Upper lobe of left lung (tissue), 6 donors: ENCODE data around the gene MEGF11. TPM values are rescaled to one million over a fixed set of nuclear protein-coding genes. Genes with fewer than 3 reads are reported as not detected.

Experiments used
- ATAC-seq, 2 donors: fragments of 200-7000 bp; cut with Tn5 transposase; one replicate each; pipeline ENCODE4 v1.9.1; 2022; ENCODE audit warnings: mild to moderate bottlenecking in 2 of 2, moderate library complexity in 2 of 2; ENCODE audit not compliant: low FRiP score in 2 of 2
- DNase-seq, 2 donors: peaks; one replicate each; pipeline ENCODE4 v3.0.0-alpha.2; 2019 to 2020
- H3K27ac ChIP-seq, 4 donors: fragments of 200-600 bp; sonication (generic); one replicate each; pipeline ENCODE4 v1.5.1; 2016 to 2019
- H3K27me3 ChIP-seq, 4 donors: fragments of 200-600 bp; sonication (generic); one replicate each; pipeline ENCODE4 v1.5.1; 2017 to 2019
- H3K36me3 ChIP-seq, 4 donors: fragments of 200-600 bp; sonication (generic); one replicate each; pipeline ENCODE4 v1.5.1; 2016 to 2019
- H3K4me1 ChIP-seq, 4 donors: fragments of 200-600 bp; sonication (generic); one replicate each; pipeline ENCODE4 v1.5.1; 2018 to 2019
- H3K4me3 ChIP-seq, 4 donors: fragments of 200-600 bp; sonication (generic); one replicate each; pipeline ENCODE4 v1.5.1; 2017 to 2019; ENCODE audit warnings: mild to moderate bottlenecking in 2 of 4, moderate library complexity in 1 of 4
- H3K9me3 ChIP-seq, 4 donors: fragments of 200-600 bp; sonication (generic); one replicate each; pipeline ENCODE4 v1.5.1; 2018 to 2019
- CTCF ChIP-seq, 6 experiments: fragments of 450-650 bp in 4 of 6; fragments of 200-600 bp in 2 of 6; sonication (generic) in 2 of 6; IDR thresholded peaks; one replicate each; pipeline ENCODE4 v1.5.1; 2016 to 2019; ENCODE audit warnings: antibody characterized with exemption in 6 of 6
- EP300 ChIP-seq, 4 donors: sonication (generic); formaldehyde crosslinking; IDR thresholded peaks; one replicate each; pipeline ENCODE4 v1.5.1; 2017; ENCODE audit warnings: antibody characterized with exemption in 4 of 4, control low read depth in 2 of 4
- POLR2A ChIP-seq, 4 donors: fragments of 450-650 bp; IDR thresholded peaks; one replicate each; pipeline ENCODE4 v1.5.1; 2016 to 2017; ENCODE audit warnings: antibody characterized with exemption in 4 of 4, mild to moderate bottlenecking in 2 of 4
- POLR2AphosphoS5 ChIP-seq, 2 donors: sonication (generic); formaldehyde crosslinking; IDR thresholded peaks; one replicate each; pipeline ENCODE4 v1.5.1; 2017; ENCODE audit warnings: antibody characterized with exemption in 2 of 2
- WGBS, 2 donors: methylation state at CpG; one replicate each; pipeline ENCODE4 v1.1.5; 2017 to 2018; 5-methylcytosine and 5-hydroxymethylcytosine counted together
- total RNA-seq, 6 donors: library from RNA; depleted of rRNA in 4 of 6; stranded (reverse); fragments of >200 nt in 4 of 6; gene quantifications; one replicate each; pipeline versions ENCODE4 v1.1.0 to v1.2.1, GENCODE V29; 2016 to 2021
- donor health status: DM: no; HTN: no; CAD: no; lungs with moderate emphysema.
- donor health status: DM: no; HTN: yes; CAD: no; lungs with severe emphysema.

MEGF11 gene
- total RNA-seq, 6 donors from 2014 or later, result 1.5 to 4.0 (median 3.5) TPM; not detected in 3

- H3K4me3 ChIP-seq, result no peak overlapping the region
- H3K36me3 ChIP-seq, result peaks cover 3 to 82% (median 32%) of the 10 kb centered on the region in 4 donors
- H3K4me1 ChIP-seq, result peaks cover 6 to 28% (median 10%) of the 10 kb centered on the region in 4 donors
- no peak for TF ChIP-seq POLR2A (IDR thresholded peaks at IDR 0.05)
- TF ChIP-seq CTCF (IDR thresholded peaks at IDR 0.05), result no peak
- no peak for TF ChIP-seq EP300 (IDR thresholded peaks at IDR 0.05)
- TF ChIP-seq POLR2AphosphoS5 (IDR thresholded peaks at IDR 0.05), result no peak
- H3K27me3 ChIP-seq, result no peaks in the 10 kb centered on the region
- 58 to 60% methylated on average over 3 of the region's 3 CpGs for WGBS, 2 donors
- ATAC-seq (no peak), DNase-seq (no peak)
- H3K27ac ChIP-seq, result no peak overlapping the region
- H3K9me3 ChIP-seq, result no peaks in the 10 kb centered on the region
Observed at GRCh38 chr15:65888981-65889380, 364.6 kb downstream of the MEGF11 start.

- ATAC-seq (no peak), DNase-seq (no peak)
- no peaks in the 10 kb centered on the region for H3K27me3 ChIP-seq
- no peak overlapping the region for H3K27ac ChIP-seq
- no peak overlapping the region for H3K4me3 ChIP-seq
- TF ChIP-seq POLR2A (IDR thresholded peaks at IDR 0.05), result no peak
- no peak for TF ChIP-seq CTCF (IDR thresholded peaks at IDR 0.05)
- no peak for TF ChIP-seq POLR2AphosphoS5 (IDR thresholded peaks at IDR 0.05)
- TF ChIP-seq EP300 (IDR thresholded peaks at IDR 0.05), result no peak
- 83 to 85% methylated on average over 3 of the region's 3 CpGs for WGBS, 2 donors
- H3K4me1 ChIP-seq, result peaks cover 9 to 33% (median 11%) of the 10 kb centered on the region in 4 donors
- H3K36me3 ChIP-seq, result peaks cover 3 to 87% (median 34%) of the 10 kb centered on the region in 4 donors
- H3K9me3 ChIP-seq, result no peaks in the 10 kb centered on the region
Observed at GRCh38 chr15:65887565-65887964, 366.0 kb downstream of the MEGF11 start.

GRCh38 chr15:65885668-65886218 lies 367.8 kb downstream of the MEGF11 start:
- H3K27me3 ChIP-seq, result no peaks in the 10 kb centered on the region
- peaks cover 3 to 87% (median 34%) of the 10 kb centered on the region in 4 donors for H3K36me3 ChIP-seq
- 75 to 83% methylated on average over 4 of the region's 4 CpGs for WGBS, 2 donors
- peaks cover 12 to 33% (median 19%) of the 10 kb centered on the region in 4 donors for H3K4me1 ChIP-seq
- ATAC-seq, result no peak
- TF ChIP-seq POLR2A (IDR thresholded peaks at IDR 0.05), result no peak
- TF ChIP-seq POLR2AphosphoS5 (IDR thresholded peaks at IDR 0.05), result no peak
- TF ChIP-seq EP300 (IDR thresholded peaks at IDR 0.05), result no peak
- TF ChIP-seq CTCF (IDR thresholded peaks at IDR 0.05), result no peak
- H3K27ac ChIP-seq, result no peak overlapping the region
- no peak overlapping the region for H3K4me3 ChIP-seq
- no peaks in the 10 kb centered on the region for H3K9me3 ChIP-seq
- DNase-seq, result no peak

- TF ChIP-seq POLR2A (IDR thresholded peaks at IDR 0.05), result no peak
- TF ChIP-seq CTCF (IDR thresholded peaks at IDR 0.05), result no peak
- TF ChIP-seq POLR2AphosphoS5 (IDR thresholded peaks at IDR 0.05), result no peak
- no peak for TF ChIP-seq EP300 (IDR thresholded peaks at IDR 0.05)
- Histone ChIP-seq H3K27ac (no peak overlapping the region), H3K4me1 (peaks cover 12 to 33% (median 19%) of the 10 kb centered on the region in 4 donors), H3K9me3 (no peaks in the 10 kb centered on the region), H3K36me3 (peaks cover 5 to 93% (median 41%) of the 10 kb centered on the region in 4 donors), H3K4me3 (no peak overlapping the region), H3K27me3 (no peaks in the 10 kb centered on the region)
- DNase-seq, result no peak
- no peak for ATAC-seq
Observed at GRCh38 chr15:65884511-65884910, 369.0 kb downstream of the MEGF11 start.

- no peaks in the 10 kb centered on the region for H3K27me3 ChIP-seq
- TF ChIP-seq EP300 (IDR thresholded peaks at IDR 0.05) (no peak), CTCF (IDR thresholded peaks at IDR 0.05) (no peak), POLR2A (IDR thresholded peaks at IDR 0.05) (no peak), POLR2AphosphoS5 (IDR thresholded peaks at IDR 0.05) (no peak)
- H3K9me3 ChIP-seq, result no peaks in the 10 kb centered on the region
- H3K36me3 ChIP-seq, result peaks cover 6 to 93% (median 48%) of the 10 kb centered on the region in 4 donors
- ATAC-seq, result no peak
- no peak overlapping the region for H3K27ac ChIP-seq
- H3K4me1 ChIP-seq, result peaks cover 12 to 28% (median 17%) of the 10 kb centered on the region in 4 donors
- H3K4me3 ChIP-seq, result no peak overlapping the region
- no peak for DNase-seq
- 90 to 92% methylated on average over 6 of the region's 6 CpGs for WGBS, 2 donors
Observed at GRCh38 chr15:65883571-65883970, 370.0 kb downstream of the MEGF11 start.
